HG02798 (cell line): Measurements from ENCODE around the gene GPM6B.
A peak's percentile ranks its signal among the peaks of the same experiment; 100 is the strongest.

ENCODE experiments used
- ATAC-seq: cut with Tn5 transposase; IDR thresholded peaks from one replicate; pipeline ENCODE4 v1.9.1; 2021; ENCODE audit warnings: mild to moderate bottlenecking; ENCODE audit not compliant: unreplicated experiment, poor library complexity

Gene GPM6B

GRCh38 chrX:13816643-13817627 is at the start of gene GPM6B:
TSS of gene GPM6B (minus strand) at chrX:13817093. CDS start at chrX:13816904, 189 bp downstream.
- ATAC-seq: no peak

GRCh38 chrX:13864264-13864663 is 47.4 kb upstream of the GPM6B start:
- no peak for ATAC-seq

- ATAC-seq: no peak
Measured at GRCh38 chrX:13863324-13863723, 46.4 kb upstream of the GPM6B start.

- ATAC-seq: no peak
Measured at GRCh38 chrX:13859724-13860123, 42.8 kb upstream of the GPM6B start.

GRCh38 chrX:13857804-13858203 is 40.9 kb upstream of the GPM6B start:
- ATAC-seq: no peak

GRCh38 chrX:13855689-13856450 is 39.0 kb upstream of the GPM6B start:
- ATAC-seq: peak; percentile 66

- no peak for ATAC-seq
Measured at GRCh38 chrX:13854003-13854402, 37.1 kb upstream of the GPM6B start.

- ATAC-seq: peak; percentile 67
Measured at GRCh38 chrX:13852001-13852695, 35.3 kb upstream of the GPM6B start.

GRCh38 chrX:13845721-13846378 is 29.0 kb upstream of the GPM6B start:
- ATAC-seq: no peak

- ATAC-seq: no peak
Measured at GRCh38 chrX:13843150-13843721, 26.3 kb upstream of the GPM6B start.

GRCh38 chrX:13840121-13840520 is 23.2 kb upstream of the GPM6B start:
- no peak for ATAC-seq

GRCh38 chrX:13837290-13837745 is 20.4 kb upstream of the GPM6B start:
- ATAC-seq: no peak

- no peak for ATAC-seq
Measured at GRCh38 chrX:13836575-13836974, 19.7 kb upstream of the GPM6B start.

- ATAC-seq: no peak
Measured at GRCh38 chrX:13835825-13836224, 18.9 kb upstream of the GPM6B start.

GRCh38 chrX:13834355-13834754 is 17.5 kb upstream of the GPM6B start:
- ATAC-seq: no peak

GRCh38 chrX:13829983-13830382 is 13.1 kb upstream of the GPM6B start:
- no peak for ATAC-seq

GRCh38 chrX:13828392-13828791 is 11.5 kb upstream of the GPM6B start:
- ATAC-seq: no peak

- ATAC-seq: no peak
Measured at GRCh38 chrX:13827298-13828090, 10.6 kb upstream of the GPM6B start.

- no peak for ATAC-seq
Measured at GRCh38 chrX:13826770-13827169, 9.9 kb upstream of the GPM6B start.
